Fibroblast of lung (primary cell): Measurements from ENCODE around the gene RAB44. TPM values are rescaled to one million over a fixed set of nuclear protein-coding genes. Genes with fewer than 3 reads are reported as not detected.

Experiments used
- DNase-seq, 2 donors: peaks; one replicate each; pipeline versions ENCODE4 v3.0.0 to v3.0.0-alpha.2; 2010; ENCODE audit warnings: low read depth in 2 of 2
- H2AFZ ChIP-seq: 2 replicates; pipeline ENCODE4 v1.5.1; 2012; ENCODE audit warnings: low read length, control low read depth, inconsistent platforms
- H3K27ac ChIP-seq: 2 replicates; pipeline ENCODE4 v1.5.1; 2011; ENCODE audit warnings: low read length, control low read depth; ENCODE audit not compliant: insufficient read depth
- H3K27me3 ChIP-seq: 2 replicates; pipeline ENCODE4 v1.5.1; 2011; ENCODE audit warnings: mild to moderate bottlenecking, low read length; ENCODE audit not compliant: control insufficient read depth, insufficient read depth
- H3K36me3 ChIP-seq: 2 replicates; pipeline ENCODE4 v1.5.1; 2011; ENCODE audit warnings: low read length; ENCODE audit not compliant: control insufficient read depth, insufficient read depth
- H3K4me1 ChIP-seq: 2 replicates; pipeline ENCODE4 v1.5.1; 2011; ENCODE audit warnings: low read length; ENCODE audit not compliant: control insufficient read depth, insufficient read depth; ENCODE audit errors: extremely low read depth
- H3K4me2 ChIP-seq: 2 replicates; pipeline ENCODE4 v1.5.1; 2011; ENCODE audit warnings: low read length, control low read depth; ENCODE audit not compliant: insufficient read depth; ENCODE audit errors: extremely low read depth
- H3K4me3 ChIP-seq, 4 experiments: fragments of 200-600 bp in 1 of 4; sonication (generic) in 1 of 4; replicated peaks in 1 of 4; 2 replicates each; pipeline ENCODE4 v1.5.1; 2011 to 2016; ENCODE audit warnings: low read length in 4 of 4, low read depth in 3 of 4, mild to moderate bottlenecking in 3 of 4, control low read depth in 2 of 4, inconsistent platforms in 1 of 4, mixed read lengths in 1 of 4; ENCODE audit not compliant: insufficient read depth in 1 of 4; ENCODE audit errors: control extremely low read depth in 1 of 4
- H3K79me2 ChIP-seq: 2 replicates; pipeline ENCODE4 v1.5.1; 2012; ENCODE audit warnings: mild to moderate bottlenecking, low read length, inconsistent platforms; ENCODE audit not compliant: control insufficient read depth, insufficient read depth
- H3K9ac ChIP-seq: 2 replicates; pipeline ENCODE4 v1.5.1; 2011; ENCODE audit warnings: mild to moderate bottlenecking, low read length, control low read depth; ENCODE audit not compliant: insufficient read depth
- H3K9me3 ChIP-seq: 2 replicates; pipeline ENCODE4 v1.5.1; 2012; ENCODE audit warnings: low read depth, low read length; ENCODE audit not compliant: control insufficient read depth, insufficient read depth
- H4K20me1 ChIP-seq: 2 replicates; pipeline ENCODE4 v1.5.1; 2011; ENCODE audit warnings: low read length; ENCODE audit not compliant: control insufficient read depth, insufficient read depth; ENCODE audit errors: extremely low read depth
- CTCF ChIP-seq, 2 donors: IDR thresholded peaks in 1 of 2; conservative IDR thresholded peaks in 1 of 2; 1 replicate in 1 of 2; 2 replicates in 1 of 2; pipeline ENCODE4 v1.5.1; 2011 to 2012; ENCODE audit warnings: low read length in 2 of 2, control low read depth in 1 of 2, inconsistent platforms in 1 of 2, low read depth in 1 of 2, mild to moderate bottlenecking in 1 of 2
- EZH2 ChIP-seq: IDR thresholded peaks from 2 replicates; pipeline ENCODE4 v1.5.1; 2012; ENCODE audit warnings: low read length, control low read depth, mild to moderate bottlenecking; ENCODE audit errors: missing control alignments
- polyA plus RNA-seq, 2 donors: library from polyadenylated mRNA; depleted of rRNA in 1 of 2; stranded (reverse) in 1 of 2; unstranded in 1 of 2; fragments of >200 nt; gene quantifications; 2 replicates each; pipeline ENCODE4 v1.2.1, GENCODE V29; 2011 to 2012; ENCODE audit warnings: missing spikeins in 1 of 2
- total RNA-seq: library from RNA; depleted of rRNA; stranded (reverse); fragments of >200 nt; gene quantifications from 2 replicates; pipeline ENCODE4 v1.2.1, GENCODE V29; 2014

RAB44 gene
- total and polyA plus RNA-seq, 2 donors (not counting 1 experiment from before 2014, with no cell fraction given): under 0.01 TPM; not detected in 1

GRCh38 chr6:36655085-36655724, 42.4 kb upstream of the RAB44 start:
- H3K4me2 ChIP-seq: no peak overlapping the region
- no peaks in the 10 kb centered on the region for H3K36me3 ChIP-seq
- peaks cover 5% of the 10 kb centered on the region for H3K4me1 ChIP-seq
- H2AFZ ChIP-seq: no peak overlapping the region
- no peak overlapping the region for H3K9ac ChIP-seq
- DNase-seq: peak in 1 of 2 donors; percentile 66
- no peaks in the 10 kb centered on the region for H3K79me2 ChIP-seq
- no peaks in the 10 kb centered on the region for H3K9me3 ChIP-seq
- H3K27ac ChIP-seq: no peak overlapping the region
- no peaks in the 10 kb centered on the region for H4K20me1 ChIP-seq
- no peak overlapping the region for H3K4me3 ChIP-seq
- no peak for TF ChIP-seq EZH2
- H3K27me3 ChIP-seq: peaks cover 3% of the 10 kb centered on the region

- Histone ChIP-seq H3K36me3 (no peaks in the 10 kb centered on the region), H4K20me1 (no peaks in the 10 kb centered on the region), H3K9ac (no peak overlapping the region), H3K4me3 (no peak overlapping the region), H3K9me3 (no peaks in the 10 kb centered on the region), H3K27ac (no peak overlapping the region), H3K4me1 (peaks cover 7% of the 10 kb centered on the region), H3K27me3 (no peaks in the 10 kb centered on the region), H2AFZ (no peak overlapping the region), H3K4me2 (no peak overlapping the region), H3K79me2 (no peaks in the 10 kb centered on the region)
- peak in 1 of 2 donors; percentile 59 for DNase-seq
- TF ChIP-seq EZH2 (no peak), CTCF (conservative IDR thresholded peaks at IDR 0.05 in 1 of 2, IDR thresholded peaks at IDR 0.05 in 1 of 2; ENCODE audit: low read depth in 1 of 2, low read length in 2 of 2) (no peak)
Measured at GRCh38 chr6:36656441-36656840, 41.2 kb upstream of the RAB44 start.

- DNase-seq: no peak
- H3K9ac ChIP-seq: no peak overlapping the region
- H3K27ac ChIP-seq: no peak overlapping the region
- H3K4me2 ChIP-seq: no peak overlapping the region
- TF ChIP-seq CTCF (conservative IDR thresholded peaks at IDR 0.05 in 1 of 2, IDR thresholded peaks at IDR 0.05 in 1 of 2; ENCODE audit: low read depth in 1 of 2, low read length in 2 of 2) (no peak), EZH2 (no peak)
- H3K4me1 ChIP-seq: peaks cover 7% of the 10 kb centered on the region
- no peak overlapping the region for H3K4me3 ChIP-seq
- no peaks in the 10 kb centered on the region for H3K79me2 ChIP-seq
- no peak overlapping the region for H2AFZ ChIP-seq
- H3K9me3 ChIP-seq: no peaks in the 10 kb centered on the region
- no peaks in the 10 kb centered on the region for H3K36me3 ChIP-seq
- no peaks in the 10 kb centered on the region for H3K27me3 ChIP-seq
- no peaks in the 10 kb centered on the region for H4K20me1 ChIP-seq
Measured at GRCh38 chr6:36657271-36657670, 40.4 kb upstream of the RAB44 start.
